Right ventricle myocardium superior (tissue), 1 donor: ENCODE measurements around the gene GALNT11. TPM values are rescaled to one million over a fixed set of nuclear protein-coding genes. Genes with fewer than 3 reads are reported as not detected.

Experiments
- total RNA-seq: library from RNA; stranded (reverse); fragmentation: NEBNext Ultra II Directional; extraction: Animal tissue kit (Norgen Biotek cat#: 25700); gene quantifications from one replicate; pipeline ENCODE4 v1.2.1, GENCODE V29; 2021
- donor health status: DM: no; HTN: yes; CAD: no; lungs with severe emphysema.

Gene GALNT11
- total RNA-seq, 1 donor from 2014 or later = 19.7 TPM

Other genes starting within 250 kb of the GALNT11 start
- gene PRKAG2, start 148.6 kb upstream of the GALNT11 start, total RNA-seq = 120 TPM
- gene GALNTL5, start 69.2 kb upstream of the GALNT11 start, total RNA-seq = not detected